Smooth muscle cell (in vitro differentiated cells): ENCODE data around the gene GNA15. TPM values are rescaled to one million over a fixed set of nuclear protein-coding genes. Genes with fewer than 3 reads are reported as not detected.

ENCODE experiments used
- DNase-seq: peaks from one replicate; lab custom pipeline; 2025; ENCODE audit not compliant: unreplicated experiment; lab: John Stamatoyannopoulos, UW
- H2AFZ ChIP-seq: fragments of 200-600 bp; sonication (generic); 2 replicates; pipeline ENCODE4 v1.6.0; 2016; ENCODE audit warnings: antibody characterized with exemption, low read depth, mild to moderate bottlenecking
- H3F3A ChIP-seq: fragments of 200-600 bp; sonication (generic); 2 replicates; pipeline ENCODE4 v1.6.0; 2017; ENCODE audit warnings: antibody characterized with exemption, low read depth
- H3K27ac ChIP-seq: fragments of 200-600 bp; sonication (generic); 2 replicates; pipeline ENCODE4 v1.5.1; 2016; ENCODE audit warnings: low read depth, mild to moderate bottlenecking
- H3K27me3 ChIP-seq: fragments of 200-600 bp; sonication (generic); 2 replicates; pipeline ENCODE4 v1.6.1; 2016; ENCODE audit warnings: low read depth, mild to moderate bottlenecking
- H3K36me3 ChIP-seq: fragments of 200-600 bp; sonication (generic); 2 replicates; pipeline ENCODE4 v1.5.1; 2016; ENCODE audit warnings: low read depth
- H3K4me1 ChIP-seq: fragments of 200-600 bp; sonication (generic); 2 replicates; pipeline ENCODE4 v1.5.1; 2016; ENCODE audit warnings: low read depth
- H3K4me2 ChIP-seq: fragments of 200-600 bp; sonication (generic); 2 replicates; pipeline ENCODE4 v1.6.0; 2016; ENCODE audit warnings: mild to moderate bottlenecking
- H3K4me3 ChIP-seq: fragments of 200-600 bp; sonication (generic); 2 replicates; pipeline ENCODE4 v1.5.1; 2016; ENCODE audit warnings: mild to moderate bottlenecking
- H3K79me2 ChIP-seq: fragments of 200-600 bp; sonication (generic); 2 replicates; pipeline ENCODE4 v1.6.0; 2016; ENCODE audit warnings: low read depth, mild to moderate bottlenecking
- H3K9ac ChIP-seq: fragments of 200-600 bp; sonication (generic); 2 replicates; pipeline ENCODE4 v1.6.0; 2016; ENCODE audit warnings: low read depth
- H3K9me3 ChIP-seq: fragments of 200-600 bp; sonication (generic); replicated peaks from 2 replicates; pipeline ENCODE4 v1.5.1; 2016; ENCODE audit warnings: low read depth
- H4K20me1 ChIP-seq: fragments of 200-600 bp; sonication (generic); 2 replicates; pipeline ENCODE4 v1.6.0; 2016; ENCODE audit warnings: low read depth
- WGBS: methylation state at CpG from one replicate; pipeline ENCODE4 v1.1.7; 2016; ENCODE audit warnings: low lambda C conversion rate; 5-methylcytosine and 5-hydroxymethylcytosine counted together
- polyA plus RNA-seq: library from polyadenylated mRNA; unstranded; fragments of >200 nt; fragmentation: Nextera tagmentation; extraction: Ambion mirVana; gene quantifications from 2 replicates; pipeline ENCODE4 v1.2.1, GENCODE V29; 2016
- total RNA-seq: library from RNA; depleted of rRNA; stranded (reverse); fragments of >200 nt; gene quantifications from 2 replicates; pipeline ENCODE4 v1.2.3, GENCODE V29; 2014
- TF ChIP-seq, protein P1 (sequence below): fragments of 200-600 bp; sonication (generic); IDR thresholded peaks from 2 replicates; pipeline ENCODE4 v1.5.1; 2017; ENCODE audit warnings: borderline replicate concordance, mild to moderate bottlenecking, antibody characterized with exemption; ENCODE audit not compliant: insufficient read depth, poor library complexity, severe bottlenecking

GNA15 gene
- total and polyA plus RNA-seq, 2 experiments from 2014 or later: 1.2 to 1.8 TPM

DNA sequence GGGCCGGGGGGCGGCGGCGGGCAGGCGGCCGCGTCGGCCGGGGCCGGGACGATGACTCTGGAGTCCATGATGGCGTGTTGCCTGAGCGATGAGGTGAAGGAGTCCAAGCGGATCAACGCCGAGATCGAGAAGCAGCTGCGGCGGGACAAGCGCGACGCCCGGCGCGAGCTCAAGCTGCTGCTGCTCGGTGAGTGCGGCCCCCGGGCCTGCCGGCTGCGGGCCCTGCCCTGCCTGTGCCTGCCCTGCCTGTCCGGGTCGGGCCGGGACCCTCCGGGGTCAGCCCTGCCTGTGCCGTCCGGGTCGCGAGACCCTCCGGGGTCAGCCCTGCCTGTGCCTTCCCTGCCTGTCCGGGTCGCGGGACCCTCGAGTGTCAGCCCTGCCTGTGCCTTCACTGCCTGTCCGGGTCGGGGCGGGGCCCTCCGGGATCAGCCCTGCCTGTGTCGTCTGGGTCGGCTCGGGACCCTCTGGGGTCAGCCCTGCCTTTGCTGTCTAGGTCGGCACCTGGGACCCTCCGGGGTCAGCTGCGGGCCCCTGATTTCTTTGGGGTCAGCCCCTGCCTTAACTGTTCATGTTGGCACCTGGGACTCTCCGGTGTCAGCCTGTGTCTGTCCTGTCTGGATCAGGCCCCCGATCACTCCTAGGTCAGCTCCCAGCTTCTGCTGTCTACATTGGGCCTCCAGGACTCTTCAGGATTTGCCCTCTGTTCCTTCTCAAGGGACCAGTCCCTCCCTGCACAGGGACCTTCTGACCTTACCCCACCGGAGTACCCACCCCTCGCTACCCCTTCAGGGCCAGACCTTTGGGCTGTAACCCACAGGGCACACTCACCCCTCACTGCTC lies 41.0 kb upstream of the GNA15 start:
- Histone ChIP-seq H2AFZ (no peak overlapping the region), H3F3A (no peaks in the 10 kb centered on the region), H4K20me1 (peaks cover 54% of the 10 kb centered on the region), H3K9ac (peak overlapping the region; percentile 78), H3K4me2 (peak overlapping the region; percentile 99), H3K27ac (no peak overlapping the region), H3K79me2 (peaks cover 54% of the 10 kb centered on the region), H3K4me1 (peaks cover 14% of the 10 kb centered on the region), H3K27me3 (no peaks in the 10 kb centered on the region), H3K4me3 (peak overlapping the region; percentile 86), H3K9me3 (no peaks in the 10 kb centered on the region), H3K36me3 (no peaks in the 10 kb centered on the region)
- WGBS: 5% methylated on average over 43 of the region's 57 CpGs
- no peak for DNase-seq
- TF ChIP-seq, protein P1, sequence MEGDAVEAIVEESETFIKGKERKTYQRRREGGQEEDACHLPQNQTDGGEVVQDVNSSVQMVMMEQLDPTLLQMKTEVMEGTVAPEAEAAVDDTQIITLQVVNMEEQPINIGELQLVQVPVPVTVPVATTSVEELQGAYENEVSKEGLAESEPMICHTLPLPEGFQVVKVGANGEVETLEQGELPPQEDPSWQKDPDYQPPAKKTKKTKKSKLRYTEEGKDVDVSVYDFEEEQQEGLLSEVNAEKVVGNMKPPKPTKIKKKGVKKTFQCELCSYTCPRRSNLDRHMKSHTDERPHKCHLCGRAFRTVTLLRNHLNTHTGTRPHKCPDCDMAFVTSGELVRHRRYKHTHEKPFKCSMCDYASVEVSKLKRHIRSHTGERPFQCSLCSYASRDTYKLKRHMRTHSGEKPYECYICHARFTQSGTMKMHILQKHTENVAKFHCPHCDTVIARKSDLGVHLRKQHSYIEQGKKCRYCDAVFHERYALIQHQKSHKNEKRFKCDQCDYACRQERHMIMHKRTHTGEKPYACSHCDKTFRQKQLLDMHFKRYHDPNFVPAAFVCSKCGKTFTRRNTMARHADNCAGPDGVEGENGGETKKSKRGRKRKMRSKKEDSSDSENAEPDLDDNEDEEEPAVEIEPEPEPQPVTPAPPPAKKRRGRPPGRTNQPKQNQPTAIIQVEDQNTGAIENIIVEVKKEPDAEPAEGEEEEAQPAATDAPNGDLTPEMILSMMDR: no peak

DNA sequence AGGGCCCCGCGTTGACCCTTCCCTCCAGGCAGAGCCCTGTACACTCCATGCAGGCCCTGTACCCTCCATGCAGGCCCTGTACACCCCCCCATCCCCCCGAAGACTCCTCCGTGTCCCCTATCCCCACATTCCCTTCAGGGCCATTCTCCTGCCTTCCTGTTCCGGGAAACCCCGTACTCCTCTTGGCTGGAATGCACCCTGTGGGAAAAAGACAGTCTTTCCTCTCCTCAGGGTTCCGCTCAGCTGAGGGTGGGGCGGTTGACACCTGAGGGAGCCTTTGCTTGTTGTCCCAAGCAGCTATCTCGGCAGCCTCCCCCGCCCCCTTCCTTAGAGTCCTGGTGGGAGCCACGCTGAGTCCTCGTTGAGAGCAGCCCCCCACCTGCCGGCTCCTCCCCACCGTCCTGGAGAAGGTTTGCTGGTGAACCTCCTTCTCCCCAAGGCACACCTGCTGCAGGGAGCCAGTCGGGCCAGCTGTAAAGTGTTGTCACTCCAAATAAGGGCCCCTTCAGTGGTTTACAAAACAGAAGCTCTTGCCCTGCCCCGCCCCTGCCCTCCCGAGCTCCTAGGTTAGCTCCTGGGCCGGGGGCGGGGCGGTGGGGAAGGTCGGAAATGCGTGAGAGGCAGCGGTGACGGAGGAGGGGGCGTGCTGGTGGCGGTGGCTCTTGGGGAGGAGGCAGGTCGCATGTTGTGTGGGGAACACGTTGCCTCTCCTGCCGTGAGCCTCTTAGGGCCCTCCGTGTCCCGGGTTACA lies 40.2 kb upstream of the GNA15 start:
- H3K27ac ChIP-seq: no peak overlapping the region
- H3K9ac ChIP-seq: peak overlapping the region; percentile 78
- H3K36me3 ChIP-seq: no peaks in the 10 kb centered on the region
- no peak overlapping the region for H2AFZ ChIP-seq
- peaks cover 14% of the 10 kb centered on the region for H3K4me1 ChIP-seq
- TF ChIP-seq, protein P1: no peak
- H3K4me3 ChIP-seq: peak overlapping the region; percentile 86
- WGBS: 7% methylated on average over 20 of the region's 31 CpGs
- no peak for DNase-seq
- peak overlapping the region; percentile 99 for H3K4me2 ChIP-seq
- H4K20me1 ChIP-seq: peaks cover 62% of the 10 kb centered on the region
- peaks cover 60% of the 10 kb centered on the region for H3K79me2 ChIP-seq
- H3F3A ChIP-seq: no peaks in the 10 kb centered on the region
- H3K27me3 ChIP-seq: no peaks in the 10 kb centered on the region
- no peaks in the 10 kb centered on the region for H3K9me3 ChIP-seq

DNA sequence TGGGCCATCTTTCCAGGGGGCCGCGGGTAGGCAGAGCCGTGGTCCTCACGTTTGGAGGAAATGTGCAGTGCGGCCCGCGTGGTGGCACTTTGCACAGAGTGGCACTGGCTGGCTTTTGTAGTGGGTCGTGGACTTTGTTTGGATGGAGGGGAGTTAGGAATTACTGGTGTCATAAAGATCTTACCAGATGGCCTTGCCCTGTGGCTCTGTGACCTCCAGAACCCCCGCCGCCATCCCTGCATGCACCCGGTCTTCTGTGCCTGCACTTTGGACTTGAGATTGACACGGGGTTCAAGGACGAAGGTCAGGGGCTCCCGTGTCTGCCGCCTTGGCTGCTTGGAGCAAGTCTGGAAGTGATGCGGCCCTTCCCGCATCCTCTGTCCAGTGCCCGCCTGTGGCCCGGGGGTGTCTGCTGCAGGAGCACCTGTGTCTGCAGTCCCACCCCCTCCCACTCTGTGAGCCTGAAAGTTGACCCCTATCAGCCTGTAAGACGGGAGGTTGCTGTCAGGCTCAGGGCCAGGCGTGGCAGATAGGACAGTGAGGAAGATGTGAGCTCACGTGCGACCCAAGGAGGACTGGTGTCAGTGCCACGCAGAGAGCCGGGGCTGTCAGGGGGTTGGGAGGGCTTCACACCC lies 39.4 kb upstream of the GNA15 start:
- Histone ChIP-seq H3K79me2 (peaks cover 68% of the 10 kb centered on the region), H3K4me1 (peaks cover 14% of the 10 kb centered on the region), H3F3A (no peaks in the 10 kb centered on the region), H3K4me2 (peak overlapping the region; percentile 99), H2AFZ (no peak overlapping the region), H3K27me3 (no peaks in the 10 kb centered on the region), H3K9ac (no peak overlapping the region), H3K4me3 (peak overlapping the region; percentile 86), H4K20me1 (peaks cover 69% of the 10 kb centered on the region), H3K27ac (no peak overlapping the region), H3K36me3 (no peaks in the 10 kb centered on the region), H3K9me3 (no peaks in the 10 kb centered on the region)
- DNase-seq: no peak
- WGBS: 76% methylated on average over 25 of the region's 25 CpGs
- TF ChIP-seq, protein P1: no peak
